Keratinocyte (primary cell): ENCODE measurements around the gene PLPP4. TPM values are rescaled to one million over a fixed set of nuclear protein-coding genes. Genes with fewer than 3 reads are reported as not detected.

Source experiments
- DNase-seq: peaks from one replicate; pipeline ENCODE4 v3.0.0-alpha.2; 2011; ENCODE audit warnings: low read depth, missing footprints, low spot score
- FAIRE-seq: peaks from 2 replicates; lab custom pipeline; 2011; peaks lifted over from hg19 to GRCh38; lab: Jason Lieb, UNC
- H2AFZ ChIP-seq: 2 replicates; pipeline ENCODE4 v1.6.0; 2012; ENCODE audit warnings: low read length, control low read depth, inconsistent platforms; ENCODE audit not compliant: control insufficient read depth
- H3K27ac ChIP-seq: 2 replicates; pipeline ENCODE4 v1.5.1; 2011; ENCODE audit warnings: low read length; ENCODE audit not compliant: control insufficient read depth, insufficient read depth
- H3K27me3 ChIP-seq: 3 replicates; pipeline ENCODE4 v1.6.0; 2011; ENCODE audit warnings: low read length; ENCODE audit not compliant: control insufficient read depth, insufficient read depth; ENCODE audit errors: extremely low read depth
- H3K36me3 ChIP-seq, 2 experiments: 2 replicates in 1 of 2; 3 replicates in 1 of 2; pipeline ENCODE4 v1.5.1; 2011; ENCODE audit warnings: low read length in 2 of 2, mild to moderate bottlenecking in 1 of 2; ENCODE audit not compliant: control insufficient read depth in 2 of 2, insufficient read depth in 2 of 2; ENCODE audit errors: extremely low read depth in 1 of 2
- H3K4me1 ChIP-seq: 3 replicates; pipeline ENCODE4 v1.5.1; 2011; ENCODE audit warnings: low read length; ENCODE audit not compliant: control insufficient read depth, insufficient read depth; ENCODE audit errors: extremely low read depth
- H3K4me2 ChIP-seq: 3 replicates; pipeline ENCODE4 v1.6.0; 2011; ENCODE audit warnings: low read depth, low read length; ENCODE audit not compliant: control insufficient read depth, insufficient read depth; ENCODE audit errors: extremely low read depth
- H3K4me3 ChIP-seq, 3 experiments: fragments of 200-600 bp in 1 of 3; sonication (generic) in 1 of 3; 2 replicates in 2 of 3; 3 replicates in 1 of 3; pipeline ENCODE4 v1.5.1; 2011 to 2016; ENCODE audit warnings: low read length in 3 of 3, mild to moderate bottlenecking in 3 of 3, control low read depth in 2 of 3, inconsistent platforms in 1 of 3, low read depth in 1 of 3, mixed read lengths in 1 of 3, mixed run types in 1 of 3, moderate library complexity in 1 of 3; ENCODE audit not compliant: control insufficient read depth in 2 of 3, insufficient read depth in 2 of 3; ENCODE audit errors: extremely low read depth in 1 of 3
- H3K79me2 ChIP-seq: 2 replicates; pipeline ENCODE4 v1.6.0; 2012; ENCODE audit warnings: low read length; ENCODE audit not compliant: control insufficient read depth, insufficient read depth
- H3K9ac ChIP-seq: 3 replicates; pipeline ENCODE4 v1.6.0; 2011; ENCODE audit warnings: low read length; ENCODE audit not compliant: control insufficient read depth, insufficient read depth; ENCODE audit errors: extremely low read depth
- H3K9me1 ChIP-seq: 3 replicates; pipeline ENCODE4 v1.6.0; 2011; ENCODE audit warnings: low read length; ENCODE audit not compliant: control insufficient read depth, insufficient read depth; ENCODE audit errors: extremely low read depth
- H3K9me3 ChIP-seq: 2 replicates; pipeline ENCODE4 v1.5.1; 2012; ENCODE audit warnings: low read depth, low read length; ENCODE audit not compliant: control insufficient read depth
- H4K20me1 ChIP-seq: 3 replicates; pipeline ENCODE4 v1.6.0; 2011; ENCODE audit warnings: low read length; ENCODE audit not compliant: control insufficient read depth, insufficient read depth; ENCODE audit errors: extremely low read depth
- EZH2 ChIP-seq: IDR thresholded peaks from one replicate; pipeline ENCODE4 v1.6.1; 2012; ENCODE audit warnings: inconsistent platforms, mild to moderate bottlenecking, low read length, moderate library complexity
- dilution Hi-C: fragments of 300-500 bp; cut with MboI; formaldehyde crosslinking; loops from one replicate; pipeline ENCODE4 v1.7.0; 2020; ENCODE audit warnings: low sequenced_read_pairs; ENCODE audit not compliant: extremely low pct_ligation_motif_present
- polyA plus RNA-seq, 5 experiments: library from polyadenylated mRNA; depleted of rRNA in 3 of 5; stranded (reverse) in 3 of 5; stranded (forward) in 1 of 5; unstranded in 1 of 5; fragments of >200 nt; gene quantifications; 1 replicate in 1 of 5; 2 replicates in 3 of 5; 3 replicates in 1 of 5; pipeline versions ENCODE4 v1.2.1 to v1.2.3, GENCODE V29; 2011 to 2012; ENCODE audit warnings: missing spikeins in 2 of 5, low read depth in 1 of 5, low replicate concordance in 1 of 5
- TF ChIP-seq, protein P1 (sequence below), 3 experiments: IDR thresholded peaks in 1 of 3; conservative IDR thresholded peaks in 1 of 3; optimal IDR thresholded peaks in 1 of 3; 2 replicates in 2 of 3; 3 replicates in 1 of 3; pipeline versions ENCODE3 to v1.5.1; 2011; ENCODE audit warnings: low read length in 3 of 3, mild to moderate bottlenecking in 3 of 3, moderate library complexity in 2 of 3, control low read depth in 1 of 3, inconsistent platforms in 1 of 3; ENCODE audit not compliant: insufficient read depth in 2 of 3; ENCODE audit errors: extremely low read depth in 1 of 3

The PLPP4 gene
- polyA plus RNA-seq, 1 donor (not counting 4 experiments of a cell fraction or from before 2014, with no cell fraction given): 0.76 TPM

DNA sequence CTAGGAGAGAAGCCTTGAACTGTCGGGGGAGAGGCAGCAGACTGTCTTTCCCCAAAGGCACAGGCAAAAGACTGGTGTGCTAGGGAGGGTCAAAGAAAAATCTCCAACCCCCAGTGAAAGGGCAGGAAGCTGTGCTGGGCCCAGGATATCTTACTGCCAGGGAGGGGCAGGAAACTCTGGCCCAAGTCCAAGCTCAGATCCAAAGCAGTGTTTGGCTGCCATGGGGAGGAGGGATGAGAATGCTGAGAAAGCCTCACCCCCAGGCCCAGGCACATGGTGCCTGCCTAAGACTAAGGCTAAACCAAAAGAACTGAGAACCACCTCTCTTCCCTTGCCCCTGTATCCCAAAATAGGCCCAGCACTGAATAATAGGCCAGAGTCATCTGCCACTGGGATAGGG lies 171.2 kb downstream of the PLPP4 start:
- FAIRE-seq (no peak), DNase-seq (no peak)
- no peaks in the 10 kb centered on the region for H3K79me2 ChIP-seq
- H3K4me2 ChIP-seq: no peak overlapping the region
- no peak for TF ChIP-seq EZH2
- TF ChIP-seq, protein P1, sequence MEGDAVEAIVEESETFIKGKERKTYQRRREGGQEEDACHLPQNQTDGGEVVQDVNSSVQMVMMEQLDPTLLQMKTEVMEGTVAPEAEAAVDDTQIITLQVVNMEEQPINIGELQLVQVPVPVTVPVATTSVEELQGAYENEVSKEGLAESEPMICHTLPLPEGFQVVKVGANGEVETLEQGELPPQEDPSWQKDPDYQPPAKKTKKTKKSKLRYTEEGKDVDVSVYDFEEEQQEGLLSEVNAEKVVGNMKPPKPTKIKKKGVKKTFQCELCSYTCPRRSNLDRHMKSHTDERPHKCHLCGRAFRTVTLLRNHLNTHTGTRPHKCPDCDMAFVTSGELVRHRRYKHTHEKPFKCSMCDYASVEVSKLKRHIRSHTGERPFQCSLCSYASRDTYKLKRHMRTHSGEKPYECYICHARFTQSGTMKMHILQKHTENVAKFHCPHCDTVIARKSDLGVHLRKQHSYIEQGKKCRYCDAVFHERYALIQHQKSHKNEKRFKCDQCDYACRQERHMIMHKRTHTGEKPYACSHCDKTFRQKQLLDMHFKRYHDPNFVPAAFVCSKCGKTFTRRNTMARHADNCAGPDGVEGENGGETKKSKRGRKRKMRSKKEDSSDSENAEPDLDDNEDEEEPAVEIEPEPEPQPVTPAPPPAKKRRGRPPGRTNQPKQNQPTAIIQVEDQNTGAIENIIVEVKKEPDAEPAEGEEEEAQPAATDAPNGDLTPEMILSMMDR (optimal IDR thresholded peaks at IDR 0.05 in 1 of 3, IDR thresholded peaks at IDR 0.05 in 1 of 3, conservative IDR thresholded peaks at IDR 0.05 in 1 of 3; ENCODE audit: extremely low read depth in 1 of 3, insufficient read depth in 2 of 3, low read length in 3 of 3): no peak
- H3K27me3 ChIP-seq: peaks cover 13% of the 10 kb centered on the region
- H3K9me3 ChIP-seq: no peaks in the 10 kb centered on the region
- H3K9me1 ChIP-seq: no peaks in the 10 kb centered on the region
- no peaks in the 10 kb centered on the region for H3K4me1 ChIP-seq
- H4K20me1 ChIP-seq: no peaks in the 10 kb centered on the region
- no peak overlapping the region for H3K4me3 ChIP-seq
- no peak overlapping the region for H2AFZ ChIP-seq
- H3K9ac ChIP-seq: no peak overlapping the region
- H3K36me3 ChIP-seq: no peaks in the 10 kb centered on the region
- dilution Hi-C loops: no loop called here
- no peak overlapping the region for H3K27ac ChIP-seq

DNA sequence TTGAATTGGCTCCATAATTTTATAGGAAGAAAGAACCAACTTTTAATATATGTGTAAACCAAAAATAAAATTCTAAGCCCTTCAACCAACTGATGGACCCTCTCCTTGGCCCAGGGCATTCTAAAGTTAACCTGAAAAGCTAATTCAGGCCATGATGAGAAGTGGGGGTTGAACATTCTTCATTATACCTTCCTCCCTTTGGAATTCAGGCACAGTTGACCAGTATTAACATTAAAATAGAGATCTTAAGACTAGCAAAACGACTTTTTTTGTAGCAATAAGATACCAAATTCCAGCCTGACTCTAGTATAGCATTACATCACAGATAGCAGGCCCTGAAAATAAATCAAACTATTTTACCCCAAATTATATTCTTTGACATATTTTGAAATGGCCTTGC lies 173.2 kb downstream of the PLPP4 start:
- no peaks in the 10 kb centered on the region for H3K9me3 ChIP-seq
- DNase-seq (no peak), FAIRE-seq (no peak)
- peaks cover 5% of the 10 kb centered on the region for H3K27me3 ChIP-seq
- no peaks in the 10 kb centered on the region for H3K9me1 ChIP-seq
- H2AFZ ChIP-seq: no peak overlapping the region
- no peak overlapping the region for H3K9ac ChIP-seq
- no peaks in the 10 kb centered on the region for H3K79me2 ChIP-seq
- TF ChIP-seq EZH2: no peak
- TF ChIP-seq, protein P1 (optimal IDR thresholded peaks at IDR 0.05 in 1 of 3, IDR thresholded peaks at IDR 0.05 in 1 of 3, conservative IDR thresholded peaks at IDR 0.05 in 1 of 3; ENCODE audit: extremely low read depth in 1 of 3, insufficient read depth in 2 of 3, low read length in 3 of 3): no peak
- dilution Hi-C loops: no loop called here
- H4K20me1 ChIP-seq: no peaks in the 10 kb centered on the region
- H3K27ac ChIP-seq: no peak overlapping the region
- H3K36me3 ChIP-seq: no peaks in the 10 kb centered on the region
- no peak overlapping the region for H3K4me3 ChIP-seq
- H3K4me2 ChIP-seq: no peak overlapping the region
- no peaks in the 10 kb centered on the region for H3K4me1 ChIP-seq
